AG10803 (cell line): Measurements from ENCODE around the gene ZNF397.

Experiments used
- DNase-seq: peaks from one replicate; pipeline ENCODE4 v3.0.0; 2010; ENCODE audit warnings: low read depth
- H3K4me3 ChIP-seq: 2 replicates; pipeline ENCODE4 v1.5.1; 2011; ENCODE audit warnings: mild to moderate bottlenecking, low read length, control low read depth
- CTCF ChIP-seq: conservative IDR thresholded peaks from 2 replicates; pipeline ENCODE4 v1.5.1; 2011; ENCODE audit warnings: mild to moderate bottlenecking, low read length, control low read depth, inconsistent platforms

Gene ZNF397

DNA sequence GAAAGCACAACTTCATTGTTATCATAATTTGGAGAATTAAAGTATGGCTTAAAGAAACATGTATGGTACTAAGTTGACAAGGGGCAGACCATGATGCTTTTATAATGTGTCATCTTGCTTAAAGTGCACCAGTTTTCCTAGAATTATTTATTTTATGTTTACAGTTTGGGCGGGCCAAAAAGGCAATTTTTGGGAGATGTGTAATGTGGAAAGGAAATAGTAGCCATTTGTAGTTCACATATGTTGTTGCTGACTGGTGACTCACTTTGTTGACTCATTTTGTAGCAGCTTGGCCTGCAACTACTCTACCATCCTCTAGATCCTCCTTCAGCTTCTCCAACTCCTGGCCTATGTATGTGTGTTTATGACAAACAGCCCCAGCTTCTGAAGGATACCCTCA is 41.5 kb downstream of the ZNF397 start:
- DNase-seq = peak; percentile 91
- H3K4me3 ChIP-seq = no peak overlapping the region
- peak; percentile 28 for TF ChIP-seq CTCF

DNA sequence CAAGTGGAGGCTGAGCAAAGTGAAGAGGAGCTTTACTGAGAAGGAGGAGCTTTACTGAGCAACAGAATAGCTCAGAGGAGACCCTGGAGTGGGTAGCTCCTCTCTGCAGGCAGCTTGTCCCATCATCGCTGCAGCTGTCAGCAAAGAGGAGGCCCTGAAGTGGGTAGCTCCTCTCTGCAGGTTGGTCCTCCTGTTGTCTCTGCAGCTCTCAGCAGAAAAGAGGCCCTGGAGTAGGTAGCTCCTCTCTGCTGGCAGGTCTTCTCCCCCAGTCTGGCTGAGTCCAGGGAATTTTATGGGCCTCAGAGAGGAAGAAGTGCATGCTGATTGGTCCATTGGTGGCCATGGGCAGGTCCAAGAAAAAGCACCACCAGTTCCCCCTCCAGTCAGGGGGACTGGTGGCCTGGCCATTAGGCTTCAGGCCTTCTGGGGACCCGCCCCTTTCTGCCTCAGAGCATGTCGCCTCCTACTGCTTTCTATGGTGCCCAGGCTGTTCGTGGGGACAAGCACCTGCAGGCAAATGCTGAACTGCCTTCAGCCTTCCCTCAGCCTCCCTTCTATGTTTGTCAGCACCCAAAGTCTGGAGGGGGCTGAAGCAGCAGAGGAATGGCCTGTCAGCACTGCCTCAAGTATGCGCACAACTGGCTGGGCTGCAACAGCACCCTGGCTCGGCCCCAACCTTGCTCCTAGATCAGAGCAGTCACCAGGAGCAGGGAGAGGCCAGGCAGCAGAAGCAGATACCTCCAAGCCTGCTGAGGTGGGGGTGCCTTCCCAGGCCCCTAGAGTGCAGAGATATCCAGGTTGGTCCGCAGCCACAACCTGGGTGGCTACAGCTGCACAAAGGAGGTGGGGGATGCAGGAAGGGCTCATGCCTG is 43.3 kb downstream of the ZNF397 start:
- DNase-seq = no peak
- TF ChIP-seq CTCF = no peak
- no peak overlapping the region for H3K4me3 ChIP-seq

DNA sequence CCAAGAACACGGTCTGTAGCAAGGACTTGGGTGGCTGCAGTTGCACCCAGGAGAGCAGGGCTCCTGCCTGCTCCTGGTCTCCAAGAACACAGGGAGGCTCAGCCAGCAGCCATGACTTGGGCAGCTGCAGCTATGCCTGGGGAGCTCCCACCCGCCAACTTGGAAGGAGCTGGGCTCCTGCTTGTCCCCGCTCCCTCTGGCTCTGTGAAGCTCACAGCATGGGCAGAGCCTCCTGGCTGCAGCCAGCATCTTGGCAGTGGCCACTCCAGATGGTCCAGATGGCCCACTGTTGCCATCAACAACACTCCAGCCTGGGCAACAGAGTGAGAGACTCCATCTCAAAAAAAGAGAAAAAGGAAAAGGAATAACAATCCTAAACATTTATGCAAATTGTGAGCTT is 44.0 kb downstream of the ZNF397 start:
- no peak for DNase-seq
- no peak for TF ChIP-seq CTCF
- H3K4me3 ChIP-seq = no peak overlapping the region

- H3K4me3 ChIP-seq = peak overlapping the region; percentile 84
- DNase-seq = peak; percentile 39
- no peak for TF ChIP-seq CTCF
Observed at GRCh38 chr18:35289293-35289692, 48.5 kb downstream of the ZNF397 start.

- DNase-seq = no peak
- peak overlapping the region; percentile 84 for H3K4me3 ChIP-seq
- TF ChIP-seq CTCF = no peak
Observed at GRCh38 chr18:35289727-35290093, 48.9 kb downstream of the ZNF397 start.

DNA sequence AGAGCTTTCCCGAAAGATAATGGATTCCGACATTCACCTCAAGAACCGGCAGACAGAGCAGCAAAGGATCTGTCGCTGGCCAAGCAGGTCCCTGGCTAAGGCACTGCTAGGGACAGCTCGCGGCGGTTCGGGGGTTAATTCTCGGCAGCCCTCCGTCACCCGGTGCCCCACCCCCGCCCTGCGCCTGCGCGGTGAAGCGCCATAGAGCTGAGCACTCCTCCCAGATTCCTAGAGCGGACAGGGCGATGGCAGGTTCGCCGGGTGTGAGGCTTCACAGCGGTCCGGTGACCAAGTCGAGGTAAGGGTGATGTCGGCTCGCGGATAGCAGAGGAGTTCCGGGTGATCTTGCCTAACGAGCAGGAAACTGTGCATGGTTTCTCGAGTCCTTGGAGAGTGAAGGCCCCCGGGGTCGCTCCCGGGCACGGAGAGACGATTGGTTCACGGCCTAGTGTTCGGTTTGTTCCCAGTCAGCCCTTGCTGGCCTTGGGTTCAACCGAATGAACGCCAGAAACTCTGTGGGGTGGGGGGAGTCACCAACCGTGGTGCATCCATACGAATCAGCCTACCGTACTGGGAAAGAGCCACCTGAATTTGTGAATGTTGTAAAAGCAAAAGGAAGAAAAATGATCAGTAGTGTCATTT is 49.4 kb downstream of the ZNF397 start, which contains the start of gene ZSCAN30:
Gene ZSCAN30 (minus strand): TSS at position 136 of the 642 bp plus-strand sequence. CDS start 25,877 bp downstream, outside the sequence.
- peak; percentile 94 for DNase-seq
- peak within 1 kb of the TSS; percentile 84 for H3K4me3 ChIP-seq
- no peak for TF ChIP-seq CTCF

- no peak for DNase-seq
- no peak for TF ChIP-seq CTCF
- peak overlapping the region; percentile 84 for H3K4me3 ChIP-seq
Observed at GRCh38 chr18:35291166-35291565, 50.3 kb downstream of the ZNF397 start.
